BJ (cell line): Measurements from ENCODE around the gene GCNT2. TPM values are rescaled to one million over a fixed set of nuclear protein-coding genes. Genes with fewer than 3 reads are reported as not detected.

ENCODE experiments used
- CTCF ChIA-PET: fragments of 350-600 bp; formaldehyde crosslinking; extraction: SDS; loops from one replicate; lab custom pipeline; 2021; ENCODE audit warnings: antibody characterized with exemption, inconsistent platforms; lab: Yijun Ruan, JAX
- POLR2A ChIA-PET: fragments of 300-600 bp; sonication (Branson Sonifier 250); formaldehyde crosslinking; extraction: SDS; loops from one replicate; lab custom pipeline; 2021; ENCODE audit warnings: antibody characterized with exemption; lab: Charles Lee
- DNase-seq: peaks from one replicate; pipeline ENCODE4 v3.0.0-alpha.2; 2011; ENCODE audit warnings: low read depth
- H3K27me3 ChIP-seq: 2 replicates; pipeline ENCODE4 v1.6.0; 2011; ENCODE audit warnings: low read length; ENCODE audit not compliant: control insufficient read depth, insufficient read depth
- H3K36me3 ChIP-seq: 2 replicates; pipeline ENCODE4 v1.5.1; 2011; ENCODE audit warnings: low read length; ENCODE audit not compliant: control insufficient read depth, insufficient read depth
- H3K4me3 ChIP-seq: 2 replicates; pipeline ENCODE4 v1.5.1; 2011; ENCODE audit warnings: low read depth, mild to moderate bottlenecking, control low read depth, low read length
- polyA plus RNA-seq: library from polyadenylated mRNA; depleted of rRNA; stranded (reverse); fragments of >200 nt; gene quantifications from 2 replicates; pipeline ENCODE4 v1.2.3, GENCODE V29; 2011
- TF ChIP-seq, protein P1 (sequence below): IDR thresholded peaks from 2 replicates; pipeline ENCODE4 v1.5.1; 2011; ENCODE audit warnings: low read depth, mild to moderate bottlenecking, control low read depth, inconsistent platforms, low read length, moderate library complexity; ENCODE audit not compliant: insufficient read depth

The GCNT2 gene
- polyA plus RNA-seq, 1 experiment: 0.04 TPM

- CTCF ChIA-PET: no interaction called here
- TF ChIP-seq, protein P1, sequence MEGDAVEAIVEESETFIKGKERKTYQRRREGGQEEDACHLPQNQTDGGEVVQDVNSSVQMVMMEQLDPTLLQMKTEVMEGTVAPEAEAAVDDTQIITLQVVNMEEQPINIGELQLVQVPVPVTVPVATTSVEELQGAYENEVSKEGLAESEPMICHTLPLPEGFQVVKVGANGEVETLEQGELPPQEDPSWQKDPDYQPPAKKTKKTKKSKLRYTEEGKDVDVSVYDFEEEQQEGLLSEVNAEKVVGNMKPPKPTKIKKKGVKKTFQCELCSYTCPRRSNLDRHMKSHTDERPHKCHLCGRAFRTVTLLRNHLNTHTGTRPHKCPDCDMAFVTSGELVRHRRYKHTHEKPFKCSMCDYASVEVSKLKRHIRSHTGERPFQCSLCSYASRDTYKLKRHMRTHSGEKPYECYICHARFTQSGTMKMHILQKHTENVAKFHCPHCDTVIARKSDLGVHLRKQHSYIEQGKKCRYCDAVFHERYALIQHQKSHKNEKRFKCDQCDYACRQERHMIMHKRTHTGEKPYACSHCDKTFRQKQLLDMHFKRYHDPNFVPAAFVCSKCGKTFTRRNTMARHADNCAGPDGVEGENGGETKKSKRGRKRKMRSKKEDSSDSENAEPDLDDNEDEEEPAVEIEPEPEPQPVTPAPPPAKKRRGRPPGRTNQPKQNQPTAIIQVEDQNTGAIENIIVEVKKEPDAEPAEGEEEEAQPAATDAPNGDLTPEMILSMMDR: no peak
- H3K4me3 ChIP-seq: no peak overlapping the region
Measured at GRCh38 chr6:10603219-10603618, 82.1 kb downstream of the GCNT2 start.

DNA sequence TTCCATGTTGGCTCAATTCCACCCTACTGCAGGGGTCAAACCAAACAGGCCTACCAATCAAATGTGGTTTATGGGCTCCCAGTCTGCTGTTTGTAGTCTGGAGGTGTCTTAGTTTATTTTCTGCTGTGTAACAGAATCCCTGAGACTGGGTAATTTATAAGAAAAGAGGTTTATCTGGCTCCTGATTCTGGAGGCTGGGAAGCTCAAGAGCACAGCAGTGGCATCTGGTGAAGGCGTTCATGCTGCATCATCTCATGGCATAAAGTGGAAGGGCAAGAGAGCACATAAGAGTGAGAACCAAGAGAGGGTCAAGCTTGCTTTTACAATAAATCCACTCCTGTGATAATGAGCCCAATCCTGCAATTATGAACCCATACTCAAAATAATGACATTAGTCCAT lies 87.9 kb downstream of the GCNT2 start:
- no peak for DNase-seq
- CTCF ChIA-PET: no interaction called here
- Histone ChIP-seq H3K27me3 (no peaks in the 10 kb centered on the region), H3K4me3 (no peak overlapping the region), H3K36me3 (no peaks in the 10 kb centered on the region)
- POLR2A ChIA-PET: no interaction called here
- TF ChIP-seq, protein P1: no peak

More at GRCh38 chr6:10603219-10603618, 82.1 kb downstream of the GCNT2 start:
- Histone ChIP-seq H3K27me3 (no peaks in the 10 kb centered on the region), H3K36me3 (no peaks in the 10 kb centered on the region)
- DNase-seq: no peak
- POLR2A ChIA-PET: no interaction called here

GRCh38 chr6:10610289-10610688 lies 89.1 kb downstream of the GCNT2 start:
- DNase-seq: no peak

DNA sequence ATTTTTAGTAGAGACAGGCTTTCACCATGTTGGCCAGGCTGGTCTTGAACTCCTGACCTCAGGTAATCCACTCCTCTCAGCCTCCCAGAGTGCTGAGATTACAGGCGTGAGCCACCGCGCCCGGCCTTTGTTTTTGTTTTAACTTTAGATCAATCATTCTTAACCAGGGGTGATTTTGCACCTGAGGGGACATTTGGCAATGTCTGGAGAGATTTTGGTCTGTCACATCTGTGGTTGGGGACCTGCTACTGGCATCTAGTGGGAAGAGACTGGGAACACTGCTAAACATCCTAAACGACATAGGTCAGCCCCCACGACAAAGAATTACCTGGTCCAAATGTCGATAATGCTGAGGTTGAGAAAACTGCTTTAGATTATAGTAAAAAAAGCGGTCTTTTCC lies 91.0 kb downstream of the GCNT2 start:
- TF ChIP-seq, protein P1: no peak
- DNase-seq: no peak
- Histone ChIP-seq H3K36me3 (no peaks in the 10 kb centered on the region), H3K4me3 (no peak overlapping the region), H3K27me3 (no peaks in the 10 kb centered on the region)
- ChIA-PET POLR2A (no interaction called here), CTCF (no interaction called here)

More at GRCh38 chr6:10610289-10610688, 89.1 kb downstream of the GCNT2 start:
- H3K27me3 ChIP-seq: no peaks in the 10 kb centered on the region
- POLR2A ChIA-PET: no interaction called here
- TF ChIP-seq, protein P1: no peak
- H3K36me3 ChIP-seq: no peaks in the 10 kb centered on the region
- no peak overlapping the region for H3K4me3 ChIP-seq
- CTCF ChIA-PET: no interaction called here

DNA sequence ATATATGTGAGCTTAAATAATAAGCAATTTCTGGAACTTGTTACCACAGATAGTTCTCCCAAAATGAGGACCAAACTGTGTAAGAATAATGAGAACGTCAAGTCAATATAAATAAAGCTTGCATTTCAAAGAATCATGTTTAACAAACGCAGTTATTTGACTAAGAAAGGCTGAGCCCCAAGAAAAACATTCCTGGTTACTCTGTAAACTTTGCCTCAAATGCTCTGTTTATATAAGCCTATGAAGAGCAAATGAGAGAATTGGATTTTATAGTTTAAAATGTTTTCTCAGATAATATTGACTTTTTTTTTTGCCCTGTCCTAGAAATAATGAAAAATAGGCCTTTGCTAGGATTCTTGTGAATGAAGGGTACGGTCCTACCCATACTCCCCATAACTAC lies 91.9 kb downstream of the GCNT2 start:
- H3K4me3 ChIP-seq: no peak overlapping the region
- TF ChIP-seq, protein P1: no peak
- ChIA-PET CTCF (interaction anchor here (0.7 kb wide), 1 partner anchor 1370 kb away, joined by 3 read pairs; no protein-coding TSS in a partner anchor), POLR2A (no interaction called here)
- H3K27me3 ChIP-seq: no peaks in the 10 kb centered on the region
- no peaks in the 10 kb centered on the region for H3K36me3 ChIP-seq
- DNase-seq: no peak
